HCT116 (cell line): ENCODE results near the gene MAST4. TPM values are rescaled to one million over a fixed set of nuclear protein-coding genes. Genes with fewer than 3 reads are reported as not detected.

Experiments used
- ATAC-seq: fragments of 200-7000 bp; cut with Tn5 transposase; 2 replicates; pipeline ENCODE4 v1.9.1; 2020; ENCODE audit warnings: mild to moderate bottlenecking, moderate library complexity
- BruUV-seq: library from RNA; stranded (reverse); fragments of 400-500 nt; replicated peaks from 2 replicates; lab custom pipeline; 2021; lab: Mats Ljungman, UMichigan
- CTCF ChIA-PET: fragments of 300-600 bp; sonication (Branson Sonifier 250); formaldehyde crosslinking; loops from one replicate; lab custom pipeline; 2021; ENCODE audit warnings: antibody characterized with exemption; lab: Charles Lee
- POLR2A ChIA-PET: fragments of 300-600, 350-600 bp; sonication (Branson Sonifier 250); formaldehyde crosslinking; loops from one replicate; lab custom pipeline; 2021; ENCODE audit warnings: antibody characterized with exemption; lab: Charles Lee
- RAD21 ChIA-PET, 2 experiments: fragments of 300-600 bp; sonication (Branson Sonifier 250); formaldehyde crosslinking; loops; one replicate each; lab custom pipeline; 2023; ENCODE audit warnings: low total read pairs in 2 of 2; ENCODE audit not compliant: uncharacterized antibody in 2 of 2, unreplicated experiment in 2 of 2, low non-redundant PET in 1 of 2; lab: Charles Lee
- DNase-seq: peaks from one replicate; pipeline ENCODE4 v3.0.0-alpha.2; 2010; ENCODE audit warnings: low read depth, low spot score
- H2AFZ ChIP-seq: fragments of 200-600 bp; shearing (Covaris generic), sonication (generic); 2 replicates; pipeline ENCODE4 v1.6.1; 2017; ENCODE audit warnings: low read depth, mixed run types, mixed read lengths, antibody characterized with exemption, low read length; ENCODE audit not compliant: poor library complexity, severe bottlenecking
- H3K27ac ChIP-seq: 2 replicates; pipeline ENCODE4 v1.5.1; 2012; ENCODE audit warnings: low read depth, low read length
- H3K27me3 ChIP-seq: fragments of 200-600 bp; sonication (generic); 2 replicates; pipeline ENCODE4 v1.6.1; 2016; ENCODE audit warnings: mixed run types, low read length, mixed read lengths; ENCODE audit not compliant: insufficient read depth
- H3K36me3 ChIP-seq, 2 experiments: fragments of 200-500 bp in 1 of 2; fragments of 200-600 bp in 1 of 2; sonication (Bioruptor generic) in 1 of 2; sonication (generic) in 1 of 2; 2 replicates each; pipeline versions ENCODE4 v1.5.1 to v1.6.1; 2014 to 2016; ENCODE audit warnings: low read length in 2 of 2, inconsistent platforms in 1 of 2, mixed read lengths in 1 of 2, mixed run types in 1 of 2; ENCODE audit not compliant: insufficient read depth in 2 of 2, control insufficient read depth in 1 of 2
- H3K4me1 ChIP-seq, 2 experiments: fragments of 200-600 bp in 1 of 2; sonication (generic) in 1 of 2; 2 replicates each; pipeline versions ENCODE4 v1.5.1 to v1.6.1; 2012 to 2017; ENCODE audit warnings: low read length in 2 of 2, inconsistent platforms in 1 of 2, mild to moderate bottlenecking in 1 of 2, mixed read lengths in 1 of 2, mixed run types in 1 of 2, moderate library complexity in 1 of 2; ENCODE audit not compliant: insufficient read depth in 2 of 2, control insufficient read depth in 1 of 2
- H3K4me2 ChIP-seq: fragments of 200-600 bp; sonication (generic); 2 replicates; pipeline ENCODE4 v1.6.1; 2017; ENCODE audit warnings: mixed run types, low read length, mixed read lengths
- H3K4me3 ChIP-seq, 2 experiments: fragments of 200-600 bp in 1 of 2; sonication (generic) in 1 of 2; replicated peaks in 1 of 2; 2 replicates each; pipeline ENCODE4 v1.5.1; 2011 to 2016; ENCODE audit warnings: low read length in 2 of 2, control low read depth in 1 of 2, low read depth in 1 of 2, mild to moderate bottlenecking in 1 of 2, mixed read lengths in 1 of 2, mixed run types in 1 of 2
- H3K79me2 ChIP-seq: fragments of 200-600 bp; sonication (generic); 2 replicates; pipeline ENCODE4 v1.6.1; 2017; ENCODE audit warnings: mild to moderate bottlenecking, mixed run types, low read length, moderate library complexity, mixed read lengths; ENCODE audit not compliant: insufficient read depth
- H3K9ac ChIP-seq: fragments of 200-600 bp; sonication (generic); 2 replicates; pipeline ENCODE4 v1.6.1; 2016; ENCODE audit warnings: low read length, mixed read lengths
- H3K9me2 ChIP-seq: fragments of 200-600 bp; sonication (generic), shearing (Covaris generic); 2 replicates; pipeline ENCODE4 v1.6.1; 2017; ENCODE audit warnings: mixed run types, mild to moderate bottlenecking, moderate library complexity; ENCODE audit not compliant: insufficient read depth
- H3K9me3 ChIP-seq, 2 experiments: fragments of 200-500 bp in 1 of 2; fragments of 200-600 bp in 1 of 2; sonication (Bioruptor generic) in 1 of 2; sonication (generic) in 1 of 2; 2 replicates each; pipeline ENCODE4 v1.6.1; 2014 to 2017; ENCODE audit warnings: low read length in 2 of 2, mixed read lengths in 2 of 2, inconsistent platforms in 1 of 2, low read depth in 1 of 2, mild to moderate bottlenecking in 1 of 2, mixed run types in 1 of 2, moderate library complexity in 1 of 2; ENCODE audit not compliant: control insufficient read depth in 1 of 2, insufficient read depth in 1 of 2
- H4K20me1 ChIP-seq: fragments of 200-600 bp; sonication (generic), shearing (Covaris generic); 2 replicates; pipeline ENCODE4 v1.6.1; 2017; ENCODE audit warnings: mixed run types, mild to moderate bottlenecking, moderate library complexity; ENCODE audit not compliant: insufficient read depth
- CBX3 ChIP-seq: IDR thresholded peaks from 2 replicates; pipeline ENCODE4 v1.6.1; 2012; ENCODE audit warnings: low read depth
- CEBPB ChIP-seq: IDR thresholded peaks from 2 replicates; pipeline ENCODE4 v1.6.1; 2012; ENCODE audit warnings: low read depth
- CTCF ChIP-seq, 3 experiments: fragments of 200-600 bp in 1 of 3; sonication (generic) in 1 of 3; IDR thresholded peaks in 2 of 3; conservative IDR thresholded peaks in 1 of 3; 2 replicates each; pipeline ENCODE4 v1.5.1; 2012 to 2017; ENCODE audit warnings: low read depth in 2 of 3, low read length in 2 of 3, antibody characterized with exemption in 1 of 3, borderline replicate concordance in 1 of 3, control low read depth in 1 of 3, mild to moderate bottlenecking in 1 of 3, mixed read lengths in 1 of 3, mixed run types in 1 of 3, moderate library complexity in 1 of 3; ENCODE audit not compliant: insufficient read depth in 1 of 3
- EGR1 ChIP-seq: IDR thresholded peaks from 2 replicates; pipeline ENCODE4 v1.6.1; 2012; ENCODE audit warnings: low read depth
- ELF1 ChIP-seq: IDR thresholded peaks from 2 replicates; pipeline ENCODE4 v1.6.1; 2012; ENCODE audit warnings: low read depth, borderline replicate concordance
- EZH2 ChIP-seq: fragments of 200-600 bp; sonication (generic); IDR thresholded peaks from 2 replicates; pipeline ENCODE4 v1.6.1; 2017; ENCODE audit warnings: antibody characterized with exemption, mixed run types
- EZH2phosphoT487 ChIP-seq: fragments of 200-600 bp; IDR thresholded peaks from 2 replicates; pipeline ENCODE4 v1.6.1; 2018; ENCODE audit warnings: antibody characterized with exemption, borderline replicate concordance
- MAX ChIP-seq: IDR thresholded peaks from 2 replicates; pipeline ENCODE4 v1.6.1; 2012
- POLR2A ChIP-seq: IDR thresholded peaks from 2 replicates; pipeline ENCODE4 v1.7.0; 2011; ENCODE audit warnings: borderline replicate concordance; ENCODE audit not compliant: insufficient read depth, insufficient read length; ENCODE audit errors: extremely low read depth
- REST ChIP-seq: IDR thresholded peaks from 2 replicates; pipeline ENCODE4 v1.6.1; 2012; ENCODE audit warnings: low read depth
- SIN3A ChIP-seq: IDR thresholded peaks from 2 replicates; pipeline ENCODE4 v1.6.1; 2012; ENCODE audit warnings: low read depth
- TCF7L2 ChIP-seq: IDR thresholded peaks from 2 replicates; pipeline ENCODE4 v1.7.0; 2011; ENCODE audit warnings: borderline replicate concordance, inconsistent platforms; ENCODE audit not compliant: insufficient read depth, insufficient read length; ENCODE audit errors: extremely low read depth
- YY1 ChIP-seq: IDR thresholded peaks from 2 replicates; pipeline ENCODE4 v1.6.1; 2011; ENCODE audit warnings: low read length, low read depth, moderate library complexity, mild to moderate bottlenecking; ENCODE audit not compliant: insufficient replicate concordance; ENCODE audit errors: extremely low read depth
- ZNF274 ChIP-seq: fragments of 200-500 bp; sonication (Bioruptor generic); IDR thresholded peaks from 2 replicates; pipeline ENCODE4 v1.6.1; 2014; ENCODE audit warnings: mild to moderate bottlenecking, low read depth, low read length, inconsistent platforms
- intact Hi-C: fragments of 100-400 bp; cut with micrococcal nuclease; formaldehyde crosslinking; loops from 2 replicates; pipeline ENCODE4 v1.10.0; 2022
- total RNA-seq: library from RNA; stranded (reverse); gene quantifications from one replicate; pipeline ENCODE4 v1.2.1, GENCODE V29; 2021; ENCODE audit not compliant: unreplicated experiment

The MAST4 gene
- total RNA-seq, 1 experiment from 2014 or later = 1.1 TPM

- no TSS peak for BruUV-seq
- no peaks in the 10 kb centered on the region for H3K9me3 ChIP-seq
- H3K4me2 ChIP-seq = no peak overlapping the region
- no peaks in the 10 kb centered on the region for H3K27me3 ChIP-seq
- POLR2A ChIA-PET = no interaction called here
- no peak overlapping the region for H2AFZ ChIP-seq
- no peaks in the 10 kb centered on the region for H3K36me3 ChIP-seq
- H3K9me2 ChIP-seq = no peaks in the 10 kb centered on the region
- RAD21 ChIA-PET = no interaction called here
- H3K4me3 ChIP-seq = no peak overlapping the region
- CTCF ChIA-PET = no interaction called here
- no peak for DNase-seq
- H4K20me1 ChIP-seq = no peaks in the 10 kb centered on the region
- H3K79me2 ChIP-seq = no peaks in the 10 kb centered on the region
- intact Hi-C loops = loop anchor here (10.0 kb wide), 1 partner anchor 896 kb away; no protein-coding TSS in a partner anchor
- peaks cover 0 to 12% of the 10 kb centered on the region in 2 experiments; a peak in 3 of 4 replicates for H3K4me1 ChIP-seq
- H3K9ac ChIP-seq = no peak overlapping the region
- ATAC-seq = no peak
- no peak overlapping the region for H3K27ac ChIP-seq
- TF ChIP-seq POLR2A = no peak
- TF ChIP-seq EGR1 = no peak
- no peak for TF ChIP-seq ELF1
- no peak for TF ChIP-seq ZNF274
- TF ChIP-seq CBX3 = no peak
- TF ChIP-seq CTCF (IDR thresholded peaks at IDR 0.05 in 2 of 3, conservative IDR thresholded peaks at IDR 0.05 in 1 of 3; ENCODE audit: borderline replicate concordance in 1 of 3, insufficient read depth in 1 of 3, low read depth in 2 of 3, low read length in 2 of 3) = no peak
- TF ChIP-seq EZH2phosphoT487 = no peak
- no peak for TF ChIP-seq REST
- no peak for TF ChIP-seq MAX
- TF ChIP-seq SIN3A = no peak
- TF ChIP-seq CEBPB = no peak
- TF ChIP-seq YY1 = no peak
- TF ChIP-seq TCF7L2 = no peak
- no peak for TF ChIP-seq EZH2
- TF ChIP-seq, all 23 proteins: peak for 0
These were observed 604.8 kb downstream of the MAST4 start for GRCh38 chr5:67200809-67201562.
